ENCODE data around the gene PTP4A2. TPM values are rescaled to one million over a fixed set of nuclear protein-coding genes. Genes with fewer than 3 reads are reported as not detected.
A peak's percentile ranks its signal among the peaks of the same experiment; 100 is the strongest.
"Not testable (repeated sequence)": the region's sequence is repeated elsewhere in the genome, so short reads cannot be mapped to it uniquely, and the experiment has no call there.

The PTP4A2 gene
- total and polyA plus RNA-seq, 5 experiments from 2014 or later: 230 to 748 (median 287) TPM

DNA sequence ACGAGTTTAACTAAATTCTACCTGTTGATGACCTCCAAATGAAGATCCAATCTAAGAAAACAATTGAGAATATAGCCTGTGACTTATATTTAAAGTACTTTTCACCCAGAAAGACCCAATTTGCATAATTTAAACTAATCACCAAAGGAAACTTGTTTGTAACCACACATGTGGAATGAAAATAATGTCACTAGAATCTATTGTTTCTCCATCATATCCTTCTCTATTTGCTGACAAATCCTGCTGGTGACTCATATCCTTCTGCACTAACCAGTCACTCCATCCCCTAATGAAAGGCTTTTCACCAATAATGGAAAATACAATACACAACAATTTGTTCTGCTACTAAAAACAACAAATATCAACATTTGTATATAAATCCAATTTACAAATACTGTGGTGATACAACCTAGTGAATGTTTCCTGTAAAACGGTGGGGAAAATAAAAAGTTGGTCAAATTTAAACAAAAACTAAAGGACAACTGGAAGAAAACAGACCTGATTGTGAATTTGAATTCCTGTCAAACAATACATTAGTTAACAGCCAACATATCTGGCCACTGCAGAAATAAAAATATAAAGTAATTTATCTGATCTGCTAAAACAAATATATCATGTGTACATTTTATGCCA lies 6.5 kb downstream of the PTP4A2 start:
- ATAC-seq: no peak
- peaks cover 44 to 95% (median 87%) of the 10 kb centered on the region in 4 donors for H3K4me1 Mint-ChIP-seq
- no peaks in the 10 kb centered on the region for H3K9me3 Mint-ChIP-seq
- H3K4me3 Mint-ChIP-seq: peak overlapping the region; percentile 72 to 99 (median 89)
- H3K27me3 Mint-ChIP-seq: no peaks in the 10 kb centered on the region
- DNase-seq: no peak
- POLR2A ChIA-PET: interaction anchor here (1.0 kb wide), 1 partner anchor 13 kb away, joined by 3 read pairs; no protein-coding TSS in a partner anchor
- peak overlapping the region; percentile 9 to 99 (median 86) for H3K27ac Mint-ChIP-seq
- peaks cover 0 to 7% (median 0%) of the 10 kb centered on the region in 3 donors for H3K36me3 Mint-ChIP-seq

DNA sequence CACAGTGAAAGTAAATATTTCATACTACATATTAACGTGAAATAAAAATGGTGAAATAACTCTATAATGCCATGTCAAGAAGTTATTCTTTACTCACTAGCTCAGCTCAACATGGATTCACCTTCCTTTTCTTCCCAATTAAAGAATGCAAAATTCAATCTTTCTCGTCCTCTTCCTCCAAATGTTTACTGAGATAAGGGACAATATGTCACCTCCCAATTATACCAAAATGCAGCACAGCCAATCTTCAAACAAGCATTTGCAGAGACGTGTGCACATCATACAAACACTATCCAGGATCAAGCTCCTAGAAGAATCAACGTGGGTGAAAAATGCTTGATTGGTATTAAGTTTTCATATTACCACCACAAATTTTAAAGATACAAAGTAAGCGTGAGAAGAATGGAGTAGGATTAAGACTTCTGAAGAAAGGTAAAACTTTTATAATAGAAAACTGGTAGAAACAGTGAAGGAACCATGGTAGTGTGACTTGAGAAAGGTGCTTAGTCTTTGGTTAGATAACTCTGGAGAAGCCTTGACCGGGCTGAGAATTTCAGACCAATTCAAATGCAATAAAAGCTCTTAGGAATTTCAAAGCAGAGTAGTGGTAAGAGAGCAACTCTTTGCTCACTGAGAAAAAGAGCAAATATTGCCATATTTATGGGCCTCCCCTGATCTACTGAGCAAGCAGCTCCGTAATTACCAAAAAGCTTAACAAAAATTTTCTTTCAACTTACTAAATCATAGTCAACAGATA lies 7.2 kb downstream of the PTP4A2 start:
- DNase-seq: no peak
- ATAC-seq: no peak
- peak overlapping the region; percentile 38 to 96 (median 82) for H3K4me3 Mint-ChIP-seq
- peaks cover 0 to 7% (median 0%) of the 10 kb centered on the region in 3 donors for H3K36me3 Mint-ChIP-seq
- peaks cover 41 to 95% (median 87%) of the 10 kb centered on the region in 4 donors for H3K4me1 Mint-ChIP-seq
- H3K27me3 Mint-ChIP-seq: no peaks in the 10 kb centered on the region
- H3K9me3 Mint-ChIP-seq: no peaks in the 10 kb centered on the region
- POLR2A ChIA-PET: interaction anchor here (0.6 to 1.0 kb wide), 3 partner anchors 13 to 72 kb away, joined by 3 read pairs; no protein-coding TSS in a partner anchor
- H3K27ac Mint-ChIP-seq: peak overlapping the region; percentile 17 to 93 (median 85)

DNA sequence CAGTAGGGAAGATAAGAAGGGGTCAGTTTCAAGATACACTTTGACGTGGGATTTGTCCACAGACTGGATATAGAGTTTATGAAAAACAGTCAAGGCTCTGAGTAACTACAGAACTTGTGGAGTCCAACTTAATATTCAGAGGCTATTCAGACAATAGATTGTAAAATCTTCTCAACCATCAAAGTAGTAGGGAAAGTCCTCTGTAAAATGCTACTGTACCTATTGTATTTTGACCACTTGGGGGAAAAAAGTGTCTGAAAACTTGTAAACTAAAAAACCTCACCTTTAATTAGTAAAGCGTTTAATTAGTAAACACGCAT lies 10.5 kb downstream of the PTP4A2 start:
- Mint-ChIP-seq H3K27me3 (no peaks in the 10 kb centered on the region), H3K4me1 (peaks cover 37 to 90% (median 84%) of the 10 kb centered on the region in 4 donors), H3K4me3 (peak overlapping the region; percentile 36 to 79 (median 68)), H3K27ac (peak overlapping the region; percentile 43 to 87 (median 75)), H3K9me3 (no peaks in the 10 kb centered on the region), H3K36me3 (peaks cover 0 to 10% (median 0%) of the 10 kb centered on the region in 3 donors)
- POLR2A ChIA-PET: interaction anchor here (1.0 to 3.5 kb wide), 3 partner anchors 10 to 38 kb away, joined by 3 to 35 read pairs (median 5); partner anchors contain the start of gene PTP4A2
- no peak for DNase-seq
- ATAC-seq: no peak

DNA sequence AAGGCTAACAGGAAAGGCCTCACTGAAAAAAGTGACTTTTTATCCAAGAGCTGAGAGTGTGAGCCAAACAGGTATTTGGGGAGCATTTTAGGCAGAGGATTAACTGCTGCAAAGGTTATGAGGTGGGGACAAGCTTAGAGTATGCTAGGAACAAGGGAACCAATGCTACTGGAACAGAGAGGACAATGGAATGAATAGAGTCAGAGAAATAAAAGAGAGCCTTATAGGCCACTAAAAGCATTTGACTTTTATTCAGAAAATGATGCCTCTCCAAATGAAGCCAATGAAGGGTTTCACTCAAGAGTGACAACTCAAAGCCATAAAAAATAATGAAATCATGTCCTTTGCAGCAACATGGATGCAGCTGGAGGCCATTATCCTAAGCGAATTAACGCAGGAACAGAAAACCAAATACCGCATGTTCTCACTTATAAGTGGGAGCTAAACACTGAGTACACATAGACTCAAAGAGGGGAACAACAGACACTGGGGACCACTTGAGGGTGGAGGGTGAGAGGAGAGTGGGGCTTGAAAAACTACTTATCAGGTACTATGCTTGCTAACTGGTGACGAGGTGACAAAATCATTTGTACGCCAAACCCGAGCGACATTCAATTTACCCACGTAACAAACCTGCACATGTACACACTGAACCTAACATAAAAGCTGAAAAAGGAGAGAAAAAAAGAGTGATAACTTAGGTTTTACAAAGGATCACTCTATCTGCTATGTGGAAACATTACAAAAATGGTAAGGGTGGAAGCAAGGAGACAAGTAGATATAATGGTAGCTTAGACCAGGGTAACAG lies 11.1 kb downstream of the PTP4A2 start:
- Mint-ChIP-seq H3K4me3 (peak overlapping the region; percentile 36 to 79 (median 68)), H3K4me1 (peaks cover 37 to 90% (median 84%) of the 10 kb centered on the region in 4 donors), H3K27ac (peak overlapping the region; percentile 43 to 87 (median 75)), H3K36me3 (peaks cover 0 to 11% (median 0%) of the 10 kb centered on the region in 3 donors), H3K27me3 (no peaks in the 10 kb centered on the region), H3K9me3 (no peaks in the 10 kb centered on the region)
- POLR2A ChIA-PET: interaction anchor here (1.0 to 3.5 kb wide), 5 partner anchors 10 to 38 kb away, joined by 3 to 35 read pairs (median 6); partner anchors contain the start of gene PTP4A2
- ATAC-seq (peak in 1 of 2 donors; percentile 51), DNase-seq (no peak)

DNA sequence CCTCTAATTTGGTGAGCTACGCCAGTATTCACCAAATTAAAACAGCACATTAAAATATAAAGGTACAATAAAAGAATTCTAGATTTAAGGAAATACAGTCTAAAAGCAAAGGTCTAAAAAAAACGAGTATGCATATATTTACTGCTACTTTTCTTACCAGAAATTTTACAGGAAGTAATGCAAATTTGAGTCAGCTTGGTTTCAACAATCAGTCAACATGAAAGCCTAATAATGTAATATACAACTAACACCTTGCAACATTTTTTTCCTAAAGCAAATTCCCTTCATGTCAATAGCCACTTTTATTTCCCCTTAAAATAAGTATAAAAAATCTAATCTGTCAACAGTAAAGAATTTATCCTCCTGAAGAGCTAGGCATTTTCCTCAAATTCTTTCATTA lies 11.9 kb downstream of the PTP4A2 start:
- H3K4me1 Mint-ChIP-seq: peaks cover 36 to 90% (median 84%) of the 10 kb centered on the region in 4 donors
- no peaks in the 10 kb centered on the region for H3K9me3 Mint-ChIP-seq
- H3K27me3 Mint-ChIP-seq: no peaks in the 10 kb centered on the region
- peak overlapping the region; percentile 18 to 87 (median 78) for H3K27ac Mint-ChIP-seq
- H3K4me3 Mint-ChIP-seq: peak overlapping the region; percentile 36 to 79 (median 68)
- DNase-seq (no peak), ATAC-seq (no peak)
- POLR2A ChIA-PET: interaction anchor here (1.0 to 3.5 kb wide), 3 partner anchors 11 to 18 kb away, joined by 6 to 35 read pairs (median 6); partner anchors contain the start of gene PTP4A2
- peaks cover 0 to 16% (median 0%) of the 10 kb centered on the region in 3 donors for H3K36me3 Mint-ChIP-seq

DNA sequence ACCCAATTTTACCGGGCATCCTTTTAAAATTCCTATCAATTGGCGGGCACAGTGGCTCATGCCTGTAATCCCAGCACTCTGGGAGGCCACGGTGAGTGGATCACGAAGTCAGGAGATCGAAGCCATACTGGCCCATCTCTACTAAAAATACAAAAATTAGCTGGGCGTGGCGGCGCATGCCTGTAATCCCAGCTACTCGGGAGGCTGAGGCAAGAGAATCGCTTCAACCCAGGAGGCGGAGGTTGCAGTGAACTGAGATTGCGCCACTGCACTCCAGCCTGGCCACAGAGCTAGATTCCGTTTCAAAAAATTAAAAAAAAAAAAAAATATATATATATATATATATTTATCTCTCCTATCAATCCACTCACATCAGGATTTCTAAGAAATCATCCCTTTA lies 12.3 kb downstream of the PTP4A2 start:
- Mint-ChIP-seq H3K36me3 (peaks cover 0 to 17% (median under 1%) of the 10 kb centered on the region in 3 donors), H3K4me1 (peaks cover 35 to 90% (median 84%) of the 10 kb centered on the region in 4 donors), H3K27ac (peak overlapping the region; percentile 43 to 92 (median 84)), H3K4me3 (peak overlapping the region; percentile 66 to 88 (median 74))
- DNase-seq, H3K27me3 Mint-ChIP-seq, ATAC-seq, H3K9me3 Mint-ChIP-seq: not testable (repeated sequence)
- POLR2A ChIA-PET: interaction anchor here (0.7 to 3.5 kb wide), 3 partner anchors 11 to 81 kb away, joined by 4 to 35 read pairs (median 6); partner anchors contain the start of gene PTP4A2

DNA sequence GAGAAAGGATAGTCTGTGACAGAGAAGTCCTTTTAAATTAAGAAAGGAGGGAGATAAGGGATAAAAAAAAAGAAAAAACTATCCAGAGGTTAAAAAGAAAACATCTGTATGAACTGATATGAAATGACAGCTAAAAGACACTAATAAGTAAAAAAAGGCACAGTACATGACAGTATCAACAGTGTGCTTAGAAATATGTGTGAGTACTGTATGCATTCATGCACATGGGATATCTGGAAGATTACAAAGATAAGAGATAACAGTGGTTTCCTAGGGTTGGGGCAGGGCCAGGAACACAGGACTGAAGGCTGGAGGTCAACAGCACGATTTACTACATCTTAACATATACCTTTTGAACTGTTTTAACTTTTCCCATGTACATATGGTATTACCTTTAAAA lies 13.3 kb downstream of the PTP4A2 start:
- POLR2A ChIA-PET: interaction anchor here (0.8 to 3.9 kb wide), 7 partner anchors 10 to 98 kb away, joined by 3 to 35 read pairs (median 5); partner anchors contain the start of gene PTP4A2
- peak overlapping the region; percentile 43 to 92 (median 84) for H3K27ac Mint-ChIP-seq
- peak overlapping the region; percentile 44 to 88 (median 72) for H3K4me3 Mint-ChIP-seq
- peaks cover 30 to 84% (median 80%) of the 10 kb centered on the region in 4 donors for H3K4me1 Mint-ChIP-seq
- no peak for DNase-seq
- no peaks in the 10 kb centered on the region for H3K9me3 Mint-ChIP-seq
- H3K27me3 Mint-ChIP-seq: no peaks in the 10 kb centered on the region
- ATAC-seq: no peak
- H3K36me3 Mint-ChIP-seq: peaks cover 0 to 15% (median 4%) of the 10 kb centered on the region in 3 donors

DNA sequence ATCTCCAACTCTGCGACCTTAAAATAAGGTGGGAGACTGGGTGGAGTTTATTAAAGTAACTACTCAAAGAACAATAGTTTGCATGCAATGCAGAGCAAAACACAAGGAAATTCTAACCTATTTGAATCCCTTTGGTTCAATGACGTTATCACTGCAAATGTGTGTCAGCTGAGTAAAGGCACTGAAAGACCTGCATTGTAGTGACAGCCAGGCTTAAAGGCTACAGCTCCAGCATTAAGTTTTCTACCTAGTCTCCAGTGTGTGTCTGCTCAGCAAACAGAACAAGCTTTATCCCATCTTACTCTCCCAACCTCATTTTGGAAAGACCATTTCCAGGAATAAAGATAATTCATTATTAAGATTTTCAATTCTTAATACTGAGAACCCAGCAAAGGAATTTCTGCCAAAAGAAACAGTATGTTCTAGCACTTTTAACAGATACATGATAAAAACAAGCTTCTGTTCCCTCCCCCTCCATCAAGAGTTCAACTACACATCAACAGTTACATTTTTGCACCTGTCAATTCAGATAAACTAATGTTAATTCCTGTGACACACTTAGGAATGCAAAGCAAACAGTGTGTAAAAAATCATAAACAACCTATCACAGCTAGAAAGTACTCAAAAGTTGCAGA lies 14.2 kb downstream of the PTP4A2 start:
- peaks cover 0 to 22% (median 11%) of the 10 kb centered on the region in 3 donors for H3K36me3 Mint-ChIP-seq
- no peak for DNase-seq
- H3K27me3 Mint-ChIP-seq: no peaks in the 10 kb centered on the region

DNA sequence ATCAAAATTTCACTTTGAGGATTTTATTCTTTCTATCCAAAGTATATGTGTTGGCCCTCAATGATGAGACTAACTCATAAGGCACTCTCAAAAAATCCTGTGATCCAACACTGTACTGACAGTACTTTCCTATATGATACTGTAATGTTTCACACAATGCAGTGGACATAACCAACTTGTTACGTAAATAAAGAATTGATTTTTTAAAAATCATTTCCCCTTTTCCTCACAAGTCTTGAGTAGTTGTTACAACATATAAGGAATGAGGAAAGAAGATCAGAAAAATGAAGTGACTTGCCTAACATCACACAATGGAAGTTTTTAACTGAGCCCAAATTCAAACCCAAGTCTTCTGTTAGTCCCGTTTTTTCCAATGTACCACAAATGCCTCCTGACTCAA lies 17.2 kb downstream of the PTP4A2 start:
- peak overlapping the region in 8 of 10 donors; percentile 4 to 83 (median 53) for H3K4me3 Mint-ChIP-seq
- peaks cover 23 to 82% (median 74%) of the 10 kb centered on the region in 4 donors for H3K4me1 Mint-ChIP-seq
- H3K27ac Mint-ChIP-seq: peak overlapping the region; percentile 68 to 95 (median 86)
- no peak for DNase-seq
- no peaks in the 10 kb centered on the region for H3K27me3 Mint-ChIP-seq
- POLR2A ChIA-PET: interaction anchor here (0.6 to 3.9 kb wide), 4 partner anchors 14 to 40 kb away, joined by 3 to 23 read pairs (median 8); partner anchors contain the start of gene PTP4A2
- H3K36me3 Mint-ChIP-seq: peaks cover 0 to 50% (median 18%) of the 10 kb centered on the region in 3 donors
- H3K9me3 Mint-ChIP-seq: no peaks in the 10 kb centered on the region
- no peak for ATAC-seq

More for the DNA sequence above, 14.2 kb downstream of the PTP4A2 start:
- Mint-ChIP-seq H3K4me3 (peak overlapping the region; percentile 44 to 88 (median 72)), H3K9me3 (no peaks in the 10 kb centered on the region), H3K27ac (peak overlapping the region; percentile 18 to 91 (median 86)), H3K4me1 (peaks cover 28 to 86% (median 81%) of the 10 kb centered on the region in 4 donors)
- peak in 1 of 2 donors; percentile 46 for ATAC-seq
- POLR2A ChIA-PET: interaction anchor here (0.8 to 3.9 kb wide), 8 partner anchors 9 to 97 kb away, joined by 3 to 23 read pairs (median 4); partner anchors contain the start of gene PTP4A2

DNA sequence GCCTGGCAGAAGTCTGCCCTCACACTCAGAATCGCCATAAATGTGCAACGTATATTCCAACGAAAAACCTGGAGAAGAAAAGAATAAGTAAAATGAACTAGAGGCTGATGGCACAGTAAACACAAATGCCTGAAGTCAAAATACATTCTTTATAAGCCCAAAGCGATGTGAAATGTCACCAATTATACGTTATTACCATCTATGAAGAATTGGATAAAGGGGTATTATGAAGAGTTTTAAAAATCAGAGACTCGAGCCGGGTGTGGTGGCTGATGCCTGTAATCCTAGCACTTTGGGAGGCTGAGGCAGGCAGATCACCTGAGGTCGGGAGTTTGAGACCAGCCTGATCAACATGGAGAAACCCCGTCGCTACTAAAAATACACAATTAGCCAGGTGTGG lies 18.6 kb downstream of the PTP4A2 start:
- ATAC-seq: no peak
- Mint-ChIP-seq H3K9me3 (no peaks in the 10 kb centered on the region), H3K27me3 (no peaks in the 10 kb centered on the region), H3K4me1 (peaks cover 18 to 77% (median 64%) of the 10 kb centered on the region in 4 donors), H3K36me3 (peaks cover 0 to 63% (median 20%) of the 10 kb centered on the region in 3 donors), H3K27ac (peak overlapping the region in 7 of 10 donors; percentile 44 to 87 (median 77)), H3K4me3 (peak overlapping the region in 7 of 10 donors; percentile 13 to 68 (median 30))
- DNase-seq: no peak
- POLR2A ChIA-PET: no interaction called here

DNA sequence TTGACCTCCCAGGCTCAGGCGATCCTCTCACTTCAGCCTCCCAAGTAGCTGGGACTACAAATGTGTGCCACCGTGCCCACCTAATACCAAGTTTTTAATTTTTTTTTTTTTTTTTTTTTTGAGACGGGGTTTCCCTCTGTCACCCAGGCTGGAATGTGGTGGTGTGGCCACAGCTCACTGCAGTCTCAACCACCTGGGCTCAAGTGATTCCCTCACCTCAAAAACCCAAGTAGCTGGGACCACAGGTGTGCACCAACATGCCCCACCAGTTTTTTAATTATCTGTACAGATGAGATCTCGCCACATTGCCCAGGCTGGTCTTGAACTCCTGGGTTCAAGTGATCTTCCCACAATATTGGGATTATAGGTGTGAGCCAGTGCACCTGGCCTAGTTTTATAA lies 22.7 kb downstream of the PTP4A2 start:
- Mint-ChIP-seq H3K4me3 (no peak overlapping the region), H3K9me3 (no peaks in the 10 kb centered on the region), H3K27ac (peak overlapping the region in 5 of 10 donors; percentile 22 to 80 (median 41)), H3K4me1 (peaks cover 22 to 77% (median 67%) of the 10 kb centered on the region in 4 donors), H3K27me3 (no peaks in the 10 kb centered on the region), H3K36me3 (peaks cover 0 to 90% (median 30%) of the 10 kb centered on the region in 3 donors)
- POLR2A ChIA-PET: interaction anchor here (1.0 to 1.6 kb wide), 3 partner anchors 20 to 40 kb away, joined by 3 to 8 read pairs (median 5); partner anchors contain the start of gene PTP4A2
- DNase-seq: no peak
- ATAC-seq: no peak

All from naive thymus-derived CD8-positive, alpha-beta T cell (primary cell).